Fibroblast of lung (primary cell): ENCODE results near the gene SLC24A3. TPM values are rescaled to one million over a fixed set of nuclear protein-coding genes. Genes with fewer than 3 reads are reported as not detected.
A peak's percentile ranks its signal among the peaks of the same experiment; 100 is the strongest.

Experiments
- DNase-seq, 2 donors: peaks; one replicate each; pipeline versions ENCODE4 v3.0.0 to v3.0.0-alpha.2; 2010; ENCODE audit warnings: low read depth in 2 of 2
- H2AFZ ChIP-seq: 2 replicates; pipeline ENCODE4 v1.5.1; 2012; ENCODE audit warnings: low read length, control low read depth, inconsistent platforms
- H3K27ac ChIP-seq: 2 replicates; pipeline ENCODE4 v1.5.1; 2011; ENCODE audit warnings: low read length, control low read depth; ENCODE audit not compliant: insufficient read depth
- H3K27me3 ChIP-seq: 2 replicates; pipeline ENCODE4 v1.5.1; 2011; ENCODE audit warnings: mild to moderate bottlenecking, low read length; ENCODE audit not compliant: control insufficient read depth, insufficient read depth
- H3K36me3 ChIP-seq: 2 replicates; pipeline ENCODE4 v1.5.1; 2011; ENCODE audit warnings: low read length; ENCODE audit not compliant: control insufficient read depth, insufficient read depth
- H3K4me1 ChIP-seq: 2 replicates; pipeline ENCODE4 v1.5.1; 2011; ENCODE audit warnings: low read length; ENCODE audit not compliant: control insufficient read depth, insufficient read depth; ENCODE audit errors: extremely low read depth
- H3K4me2 ChIP-seq: 2 replicates; pipeline ENCODE4 v1.5.1; 2011; ENCODE audit warnings: low read length, control low read depth; ENCODE audit not compliant: insufficient read depth; ENCODE audit errors: extremely low read depth
- H3K4me3 ChIP-seq, 4 experiments: fragments of 200-600 bp in 1 of 4; sonication (generic) in 1 of 4; replicated peaks in 1 of 4; 2 replicates each; pipeline ENCODE4 v1.5.1; 2011 to 2016; ENCODE audit warnings: low read length in 4 of 4, low read depth in 3 of 4, mild to moderate bottlenecking in 3 of 4, control low read depth in 2 of 4, inconsistent platforms in 1 of 4, mixed read lengths in 1 of 4; ENCODE audit not compliant: insufficient read depth in 1 of 4; ENCODE audit errors: control extremely low read depth in 1 of 4
- H3K79me2 ChIP-seq: 2 replicates; pipeline ENCODE4 v1.5.1; 2012; ENCODE audit warnings: mild to moderate bottlenecking, low read length, inconsistent platforms; ENCODE audit not compliant: control insufficient read depth, insufficient read depth
- H3K9ac ChIP-seq: 2 replicates; pipeline ENCODE4 v1.5.1; 2011; ENCODE audit warnings: mild to moderate bottlenecking, low read length, control low read depth; ENCODE audit not compliant: insufficient read depth
- H3K9me3 ChIP-seq: 2 replicates; pipeline ENCODE4 v1.5.1; 2012; ENCODE audit warnings: low read depth, low read length; ENCODE audit not compliant: control insufficient read depth, insufficient read depth
- H4K20me1 ChIP-seq: 2 replicates; pipeline ENCODE4 v1.5.1; 2011; ENCODE audit warnings: low read length; ENCODE audit not compliant: control insufficient read depth, insufficient read depth; ENCODE audit errors: extremely low read depth
- CTCF ChIP-seq, 2 donors: IDR thresholded peaks in 1 of 2; conservative IDR thresholded peaks in 1 of 2; 1 replicate in 1 of 2; 2 replicates in 1 of 2; pipeline ENCODE4 v1.5.1; 2011 to 2012; ENCODE audit warnings: low read length in 2 of 2, control low read depth in 1 of 2, inconsistent platforms in 1 of 2, low read depth in 1 of 2, mild to moderate bottlenecking in 1 of 2
- EZH2 ChIP-seq: IDR thresholded peaks from 2 replicates; pipeline ENCODE4 v1.5.1; 2012; ENCODE audit warnings: low read length, control low read depth, mild to moderate bottlenecking; ENCODE audit errors: missing control alignments
- polyA plus RNA-seq, 2 donors: library from polyadenylated mRNA; depleted of rRNA in 1 of 2; stranded (reverse) in 1 of 2; unstranded in 1 of 2; fragments of >200 nt; gene quantifications; 2 replicates each; pipeline ENCODE4 v1.2.1, GENCODE V29; 2011 to 2012; ENCODE audit warnings: missing spikeins in 1 of 2
- total RNA-seq: library from RNA; depleted of rRNA; stranded (reverse); fragments of >200 nt; gene quantifications from 2 replicates; pipeline ENCODE4 v1.2.1, GENCODE V29; 2014

The SLC24A3 gene
- total and polyA plus RNA-seq, 2 donors (not counting 1 experiment from before 2014, with no cell fraction given) = 0.03 to 1.8 TPM

- Histone ChIP-seq H3K9ac (no peak overlapping the region), H3K4me2 (no peak overlapping the region), H4K20me1 (no peaks in the 10 kb centered on the region), H3K79me2 (no peaks in the 10 kb centered on the region), H3K27ac (no peak overlapping the region), H3K27me3 (peaks cover 7% of the 10 kb centered on the region), H3K9me3 (no peaks in the 10 kb centered on the region), H2AFZ (no peak overlapping the region), H3K4me3 (no peak overlapping the region), H3K36me3 (no peaks in the 10 kb centered on the region), H3K4me1 (no peaks in the 10 kb centered on the region)
- DNase-seq = no peak
- no peak for TF ChIP-seq EZH2
- no peak for TF ChIP-seq CTCF (conservative IDR thresholded peaks at IDR 0.05 in 1 of 2, IDR thresholded peaks at IDR 0.05 in 1 of 2; ENCODE audit: low read depth in 1 of 2, low read length in 2 of 2)
Observed at GRCh38 chr20:19683822-19684221, 471.4 kb downstream of the SLC24A3 start.

GRCh38 chr20:19688031-19688806 is 475.8 kb downstream of the SLC24A3 start:
- peaks cover 3% of the 10 kb centered on the region for H3K27me3 ChIP-seq
- no peaks in the 10 kb centered on the region for H3K4me1 ChIP-seq
- H3K9ac ChIP-seq = no peak overlapping the region
- no peak overlapping the region for H3K4me2 ChIP-seq
- no peaks in the 10 kb centered on the region for H4K20me1 ChIP-seq
- H3K4me3 ChIP-seq = no peak overlapping the region
- DNase-seq = peak; percentile 82 to 89
- H2AFZ ChIP-seq = peak overlapping the region; percentile 56
- H3K9me3 ChIP-seq = no peaks in the 10 kb centered on the region
- H3K36me3 ChIP-seq = no peaks in the 10 kb centered on the region
- no peak overlapping the region for H3K27ac ChIP-seq
- TF ChIP-seq CTCF (conservative IDR thresholded peaks at IDR 0.05 in 1 of 2, IDR thresholded peaks at IDR 0.05 in 1 of 2; ENCODE audit: low read depth in 1 of 2, low read length in 2 of 2) (peak; percentile 70 to 73), EZH2 (no peak)
- no peaks in the 10 kb centered on the region for H3K79me2 ChIP-seq

GRCh38 chr20:19690462-19690861 is 478.0 kb downstream of the SLC24A3 start:
- Histone ChIP-seq H4K20me1 (no peaks in the 10 kb centered on the region), H3K9me3 (no peaks in the 10 kb centered on the region), H3K36me3 (no peaks in the 10 kb centered on the region), H3K4me2 (no peak overlapping the region), H3K27me3 (no peaks in the 10 kb centered on the region), H3K4me3 (no peak overlapping the region), H3K4me1 (no peaks in the 10 kb centered on the region), H3K79me2 (no peaks in the 10 kb centered on the region), H3K27ac (no peak overlapping the region), H2AFZ (peak overlapping the region; percentile 26), H3K9ac (no peak overlapping the region)
- TF ChIP-seq CTCF (conservative IDR thresholded peaks at IDR 0.05 in 1 of 2, IDR thresholded peaks at IDR 0.05 in 1 of 2; ENCODE audit: low read depth in 1 of 2, low read length in 2 of 2) (no peak), EZH2 (no peak)
- DNase-seq = no peak
